Stimulated activated CD4-positive, alpha-beta T cell treated with anti-CD3 and anti-CD28 coated beads, Interleukin-2, amount 100 ng/mL, for 24 hours (primary cell): Measurements from ENCODE around the gene C9orf50.
"Not testable (repeated sequence)": the region's sequence is repeated elsewhere in the genome, so short reads cannot be mapped to it uniquely, and the experiment has no call there.

Experiments used
- DNase-seq, 2 donors: peaks; one replicate each; pipeline ENCODE4 v3.0.0-alpha.2; 2020

Gene C9orf50, protein sequence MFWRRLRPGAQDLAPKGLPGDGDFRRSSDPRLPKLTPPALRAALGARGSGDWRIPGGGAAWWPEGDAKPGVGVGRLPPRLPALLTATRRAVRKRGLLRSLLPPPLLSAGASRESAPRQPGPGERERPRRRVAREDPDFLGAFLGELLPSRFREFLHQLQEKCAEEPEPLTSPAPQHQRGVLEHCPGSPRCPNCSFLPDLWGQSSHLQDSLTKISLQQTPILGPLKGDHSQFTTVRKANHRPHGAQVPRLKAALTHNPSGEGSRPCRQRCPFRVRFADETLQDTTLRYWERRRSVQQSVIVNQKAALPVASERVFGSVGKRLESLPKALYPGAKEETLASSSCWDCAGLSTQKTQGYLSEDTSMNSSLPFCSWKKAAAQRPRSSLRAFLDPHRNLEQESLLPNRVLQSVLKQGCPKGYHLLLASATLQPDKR

GRCh38 chr9:129620669-129621295 lies at the start of gene C9orf50:
TSS of gene C9orf50 (minus strand) at chr9:129621101. CDS start at chr9:129620574, 527 bp downstream.
- no peak for DNase-seq

DNA sequence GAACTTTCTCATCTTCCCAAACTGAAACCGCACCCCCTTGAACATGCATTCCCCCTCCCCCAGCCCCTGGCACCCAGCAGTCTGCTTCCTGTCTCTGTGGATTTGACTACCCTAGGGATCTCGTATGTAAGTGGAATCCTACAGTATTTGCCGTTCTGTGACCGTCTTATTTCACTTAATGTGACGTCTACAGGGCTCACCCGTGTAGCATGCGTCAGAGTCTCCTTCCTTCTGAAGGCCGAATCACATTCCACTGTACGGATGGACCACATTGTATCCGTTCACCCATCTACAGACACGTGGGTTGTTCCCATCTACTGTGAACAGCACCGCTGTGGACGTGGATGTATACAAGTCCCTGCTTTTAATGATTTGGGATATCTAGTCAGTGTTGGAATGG lies 49.0 kb upstream of the C9orf50 start:
- DNase-seq: no peak

DNA sequence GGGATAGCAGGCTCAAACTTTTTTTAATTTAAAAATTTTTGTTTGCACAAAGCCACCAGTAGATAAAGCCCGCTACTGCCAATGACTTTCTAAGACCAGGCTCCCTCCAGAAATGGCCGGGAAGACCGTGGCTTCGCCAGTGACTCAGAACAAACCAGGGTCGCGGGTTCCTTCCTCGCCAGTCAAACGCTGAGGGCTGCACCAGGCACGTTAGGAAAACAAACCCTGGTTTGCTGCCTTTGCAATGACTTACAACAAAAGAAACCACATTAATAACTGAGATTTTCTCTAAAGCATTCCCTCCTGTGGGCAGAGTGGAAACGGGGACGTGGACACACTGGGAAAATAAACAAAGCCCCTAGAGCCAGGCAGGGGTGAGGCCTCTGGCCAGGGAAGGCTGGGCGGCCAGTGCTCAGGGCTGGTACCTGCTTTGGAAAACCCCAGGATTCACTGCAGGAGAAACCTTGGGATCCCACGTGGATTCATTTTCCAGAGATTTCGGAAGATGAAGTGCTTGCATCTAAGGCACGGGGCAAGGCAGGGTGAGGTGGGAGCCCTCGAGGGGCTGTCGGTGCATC lies 48.3 kb upstream of the C9orf50 start:
- no peak for DNase-seq

- DNase-seq: no peak
Measured at GRCh38 chr9:129667850-129668249, 46.9 kb upstream of the C9orf50 start.

DNA sequence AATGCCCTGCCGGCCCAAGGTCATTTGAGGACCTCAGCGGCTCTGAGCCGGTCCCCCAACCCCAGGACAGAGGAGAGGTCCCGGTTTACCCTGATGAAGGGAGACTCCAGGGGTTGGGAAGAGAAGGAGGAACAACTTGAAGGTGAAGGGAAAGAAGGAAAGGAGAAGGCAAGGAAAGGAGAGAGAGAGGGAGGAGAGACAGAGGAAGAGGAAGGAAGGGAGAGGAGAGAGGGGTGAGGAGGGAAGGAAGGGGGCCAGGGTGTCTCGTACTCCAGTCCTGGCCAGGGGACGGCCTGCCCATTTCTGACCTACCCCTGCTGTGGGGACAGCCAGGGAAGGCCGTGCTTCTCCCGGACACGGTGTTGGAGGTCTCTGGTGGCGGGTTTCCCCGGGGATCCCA lies 46.5 kb upstream of the C9orf50 start:
- no peak for DNase-seq

- DNase-seq: no peak
Measured at GRCh38 chr9:129666575-129666974, 45.7 kb upstream of the C9orf50 start.

- peak in 1 of 2 donors; percentile 6 for DNase-seq
Measured at GRCh38 chr9:129665814-129666520, 45.1 kb upstream of the C9orf50 start.

DNA sequence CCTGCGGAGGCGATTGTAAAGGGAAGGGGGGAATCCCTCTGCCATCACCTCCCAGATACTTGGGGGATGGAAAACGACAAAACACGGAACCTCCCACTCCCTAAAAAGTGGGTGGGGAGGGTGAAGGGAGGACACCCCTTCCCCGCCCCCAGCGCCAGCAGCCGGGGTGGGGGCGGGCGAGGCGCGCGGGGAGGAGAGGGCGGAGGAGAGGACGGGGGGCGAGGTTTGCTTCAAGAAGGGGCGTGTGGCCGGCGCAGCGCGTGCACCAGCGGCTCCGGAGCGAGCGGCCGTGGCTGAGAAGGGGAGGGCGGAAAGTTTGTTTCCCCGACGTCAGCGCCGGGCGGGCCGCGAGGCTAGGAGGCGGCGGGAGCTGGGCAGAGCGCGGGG lies 44.5 kb upstream of the C9orf50 start, which contains the start of gene PRRX2:
Gene PRRX2 (plus strand): TSS at position 259 of the 387 bp plus-strand sequence. CDS start 221 bp downstream, outside the sequence.
- DNase-seq: peak; percentile 43 to 64

- peak in 1 of 2 donors; percentile 19 for DNase-seq
Measured at GRCh38 chr9:129664746-129665388, 44.0 kb upstream of the C9orf50 start.

DNA sequence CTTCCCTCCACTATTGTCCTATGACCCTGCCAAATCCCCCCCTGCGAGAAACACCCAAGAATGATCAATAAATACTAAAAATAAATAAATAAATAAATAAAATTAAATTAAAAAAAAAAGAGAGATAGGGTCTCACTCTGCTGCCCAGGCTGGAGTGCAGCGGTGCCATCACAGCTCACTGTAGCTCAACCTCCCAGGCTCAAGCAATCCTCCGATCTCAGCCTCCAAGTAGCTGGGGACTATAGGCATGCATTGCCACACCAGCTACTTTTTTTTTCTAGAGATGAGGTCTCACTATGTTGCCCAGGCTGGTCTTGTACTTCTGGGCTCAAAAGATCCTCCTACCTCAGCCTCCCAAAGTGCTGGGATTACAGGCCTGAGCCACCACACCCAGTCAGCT lies 41.3 kb upstream of the C9orf50 start:
- not testable (repeated sequence) for DNase-seq

DNA sequence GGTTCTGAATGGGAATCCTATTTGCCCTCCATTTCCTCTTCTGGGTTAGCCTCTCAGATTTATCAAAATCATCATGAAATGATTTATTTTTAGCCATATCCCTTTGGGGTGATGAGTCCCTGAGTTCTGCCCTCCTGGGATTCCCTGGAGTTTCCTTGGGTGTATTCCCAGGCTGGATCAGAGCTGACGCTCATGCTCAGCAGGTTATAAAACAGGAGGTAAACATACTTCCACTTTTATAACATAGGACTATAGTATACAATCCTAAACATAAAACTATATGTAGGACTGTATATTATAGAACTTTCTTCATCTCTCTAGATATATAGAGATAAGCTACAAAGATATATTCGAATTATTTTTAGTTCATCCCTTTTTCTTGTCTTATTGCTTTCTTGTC lies 40.1 kb upstream of the C9orf50 start:
- DNase-seq: no peak

GRCh38 chr9:129656795-129657390 lies 36.0 kb upstream of the C9orf50 start:
- DNase-seq: no peak

DNA sequence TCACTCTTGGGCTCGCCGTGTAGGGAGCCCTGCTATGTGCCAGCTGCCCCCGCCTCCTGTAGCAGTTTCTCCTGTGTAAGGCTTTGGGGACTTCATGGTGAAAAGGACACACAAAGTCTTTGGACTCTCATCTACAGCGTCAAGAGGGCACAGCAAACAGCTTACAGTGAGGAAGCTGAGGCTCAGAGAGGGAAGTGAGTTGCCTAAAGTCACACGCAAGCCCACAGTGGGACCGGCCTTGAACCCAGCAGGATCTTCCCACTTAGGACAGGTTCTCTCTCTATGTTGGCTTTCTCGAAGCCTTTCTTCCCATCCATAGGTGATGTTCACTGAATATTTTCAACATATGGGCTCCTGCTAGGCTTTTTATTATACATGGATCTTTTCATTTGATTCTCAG lies 34.8 kb upstream of the C9orf50 start:
- DNase-seq: no peak

DNA sequence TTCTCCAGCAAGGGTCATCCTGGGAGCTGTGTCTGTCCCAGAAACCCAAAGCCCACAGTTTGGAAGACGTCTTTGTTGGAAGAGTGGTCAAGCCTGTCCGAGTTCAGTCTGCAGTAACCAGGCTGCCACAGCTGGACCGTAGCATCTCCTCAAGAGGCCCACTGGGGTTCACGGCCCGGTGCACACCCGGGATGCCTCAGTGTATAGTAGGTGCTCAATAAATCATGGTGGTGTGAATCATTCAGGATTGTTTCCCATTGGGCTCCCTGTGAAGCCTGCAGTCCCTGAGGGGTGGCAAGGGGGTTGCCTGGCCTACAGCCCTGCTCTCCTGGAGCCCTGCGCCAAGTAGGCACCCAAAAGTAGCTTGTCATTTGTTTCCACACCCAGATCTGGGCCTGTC lies 34.3 kb upstream of the C9orf50 start:
- no peak for DNase-seq

- DNase-seq: no peak
Measured at GRCh38 chr9:129654554-129655040, 33.7 kb upstream of the C9orf50 start.

DNA sequence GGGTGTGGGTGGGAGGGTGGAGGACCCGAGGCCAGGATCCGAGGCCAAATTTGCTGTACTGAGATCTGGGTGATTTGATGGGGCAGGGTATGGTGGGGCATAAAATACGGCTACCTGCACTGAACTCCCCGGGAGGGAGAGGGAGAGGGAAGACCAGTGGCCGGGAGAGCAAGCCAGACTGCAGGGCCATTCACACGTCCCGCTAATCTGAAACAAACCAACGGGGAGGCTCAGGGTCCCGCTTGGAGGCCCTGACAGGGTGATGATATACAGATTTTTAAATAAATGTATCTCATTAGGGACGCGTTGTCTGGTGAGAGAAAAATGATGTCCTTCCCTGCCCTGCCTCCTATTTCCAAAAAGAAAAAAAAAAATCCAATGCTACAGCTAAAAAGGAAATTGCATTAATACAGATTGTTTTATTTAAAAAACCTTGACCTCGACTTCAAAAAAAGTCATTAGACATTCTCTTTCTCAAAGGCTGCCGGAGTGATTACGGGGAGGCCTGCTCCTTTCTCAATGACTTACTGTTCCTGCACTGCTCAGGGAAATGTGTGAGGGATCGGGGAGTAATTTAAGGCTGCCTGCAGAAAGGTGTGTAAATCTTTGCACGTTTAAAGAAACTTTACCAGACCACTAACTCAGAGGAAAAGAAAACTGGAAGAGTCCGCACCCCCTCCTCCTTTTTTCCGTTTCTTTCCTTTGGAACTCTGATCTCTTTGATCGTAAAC lies 33.1 kb upstream of the C9orf50 start:
- no peak for DNase-seq

DNA sequence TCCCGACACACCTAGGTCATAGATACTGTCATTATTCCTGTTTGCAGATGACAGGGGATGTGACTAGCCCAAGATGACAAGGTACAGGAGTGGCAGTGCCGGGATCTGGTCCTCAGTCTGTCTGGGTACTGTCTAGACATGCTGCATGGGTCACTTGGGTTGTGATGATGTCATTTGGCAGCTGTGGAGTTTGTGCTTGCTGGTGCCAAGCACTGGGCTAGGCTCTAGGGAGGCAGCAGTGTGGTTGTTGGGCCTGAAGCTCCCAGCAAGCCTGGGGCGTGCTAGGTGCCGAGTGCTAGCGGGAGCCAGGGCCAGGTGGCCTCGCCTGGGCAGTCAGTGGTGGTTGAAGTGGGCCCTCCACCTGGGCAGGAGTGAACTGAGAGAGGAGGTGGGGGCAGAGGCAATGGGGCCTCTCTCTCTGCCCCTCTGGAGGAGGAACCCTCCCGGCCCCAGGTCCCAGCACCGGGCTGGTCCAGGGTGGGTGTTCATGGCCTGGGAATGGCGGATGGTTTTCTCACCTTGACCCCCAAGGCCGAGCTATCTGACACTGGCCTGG lies 29.9 kb upstream of the C9orf50 start:
- DNase-seq: no peak

- no peak for DNase-seq
Measured at GRCh38 chr9:129649726-129650679, 29.1 kb upstream of the C9orf50 start.

DNA sequence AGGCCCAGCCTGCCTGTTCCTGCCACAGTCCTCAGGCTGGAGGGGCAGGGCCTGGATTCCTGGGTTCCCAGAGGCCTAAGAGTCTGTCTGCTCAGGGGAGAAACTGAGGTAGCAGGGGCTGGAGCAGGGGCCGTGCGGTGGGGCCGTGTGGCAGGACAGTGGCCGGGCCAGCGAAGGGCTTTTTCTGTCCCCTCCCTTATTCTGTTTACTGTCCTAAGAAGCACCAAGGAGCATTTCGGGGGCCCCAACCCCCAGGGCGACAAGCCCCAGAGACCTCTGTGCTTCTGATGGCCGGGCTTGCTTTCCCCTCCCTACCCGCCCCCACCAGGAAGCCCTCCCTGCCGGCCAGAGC lies 27.8 kb upstream of the C9orf50 start:
- no peak for DNase-seq
